Measurements from ENCODE around the gene LGR6.
"Not testable (repeated sequence)": the region's sequence is repeated elsewhere in the genome, so short reads cannot be mapped to it uniquely, and the experiment has no call there.

The LGR6 gene

GRCh38 chr1:202159534-202160371 is 33.8 kb upstream of the LGR6 start:
- peak in 3 of 4 experiments; percentile 25 to 31 (median 30) for DNase-seq

DNA sequence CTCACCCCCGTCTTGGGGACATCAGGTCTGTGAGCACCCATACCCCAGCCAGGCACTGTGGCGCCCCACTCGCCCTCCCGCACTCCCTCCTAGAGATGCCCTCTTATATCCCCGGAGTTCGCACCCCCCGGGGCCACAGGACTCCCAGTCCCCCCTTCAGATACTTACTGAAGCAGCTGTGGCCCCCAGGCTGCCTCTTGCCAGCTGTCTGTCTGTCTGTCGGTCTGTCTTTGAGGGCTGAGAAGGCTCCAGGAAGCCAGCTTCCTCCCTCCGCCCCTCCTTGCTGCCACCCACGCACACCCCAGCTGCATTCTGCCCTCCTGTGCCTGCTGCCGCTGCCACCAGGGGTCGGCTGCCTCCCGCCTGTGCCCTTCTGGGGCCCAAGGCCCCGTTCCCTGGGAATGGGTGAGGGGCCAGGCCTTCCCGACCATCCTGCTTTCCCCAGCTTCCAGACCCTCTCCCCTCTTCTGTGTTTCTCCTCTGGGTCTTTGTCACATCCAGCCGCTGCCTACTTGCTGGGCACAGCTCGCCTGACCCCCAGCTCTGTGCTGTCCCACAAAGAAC is 33.1 kb upstream of the LGR6 start, which contains the start of gene PTPN7:
TSS of gene PTPN7 (minus strand) at position 226 of the 564 bp plus-strand sequence. CDS start 1,200 bp downstream, outside the sequence.
- DNase-seq: peak; percentile 45 to 71 (median 60)

DNA sequence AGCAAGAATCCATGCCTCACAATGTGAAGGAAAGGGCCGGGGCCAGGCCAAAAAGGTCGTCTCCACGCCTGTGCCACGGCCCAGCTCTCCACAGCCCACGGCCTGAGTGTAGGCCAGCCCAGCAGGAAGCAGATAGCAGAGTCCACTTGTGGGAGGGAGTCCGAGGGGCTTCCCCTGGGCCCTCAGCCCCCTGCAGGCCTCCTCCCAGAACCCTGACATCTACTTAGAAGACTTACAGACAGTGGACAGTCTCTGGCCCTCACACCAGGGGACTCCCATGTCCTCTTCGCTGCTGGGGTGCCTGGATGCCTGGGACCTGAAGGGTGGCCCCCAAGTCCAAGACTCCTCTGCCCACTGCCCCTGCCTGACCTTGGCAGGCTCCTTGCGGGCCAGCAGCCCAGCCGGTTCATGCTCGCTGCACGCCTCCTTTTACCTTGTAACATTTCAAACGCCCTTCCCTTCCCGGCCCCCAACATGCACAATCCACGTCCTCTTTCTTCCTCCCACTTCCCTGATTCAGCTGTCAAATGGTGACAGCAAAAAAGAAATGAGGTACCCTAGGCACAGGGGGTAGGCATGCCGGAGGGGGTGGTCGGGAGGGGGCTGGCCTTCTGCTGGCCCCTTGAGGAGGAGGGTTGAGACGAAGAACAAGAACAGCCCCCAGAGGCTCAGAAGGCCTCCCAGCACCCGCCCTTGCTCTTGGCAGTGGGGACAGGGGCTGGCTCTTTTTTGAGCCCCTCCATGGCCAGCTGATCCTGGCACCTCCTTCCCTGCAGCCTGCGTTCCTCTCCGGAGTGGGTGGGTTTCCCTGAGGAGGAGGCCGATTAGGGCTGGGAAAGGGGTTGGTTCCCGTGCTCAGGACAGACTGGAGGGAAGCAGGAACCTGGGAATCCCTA is 32.2 kb upstream of the LGR6 start:
- no peak for DNase-seq

GRCh38 chr1:202162047-202162417 is 31.6 kb upstream of the LGR6 start:
- DNase-seq: peak in 1 of 4 experiments; percentile 10

DNA sequence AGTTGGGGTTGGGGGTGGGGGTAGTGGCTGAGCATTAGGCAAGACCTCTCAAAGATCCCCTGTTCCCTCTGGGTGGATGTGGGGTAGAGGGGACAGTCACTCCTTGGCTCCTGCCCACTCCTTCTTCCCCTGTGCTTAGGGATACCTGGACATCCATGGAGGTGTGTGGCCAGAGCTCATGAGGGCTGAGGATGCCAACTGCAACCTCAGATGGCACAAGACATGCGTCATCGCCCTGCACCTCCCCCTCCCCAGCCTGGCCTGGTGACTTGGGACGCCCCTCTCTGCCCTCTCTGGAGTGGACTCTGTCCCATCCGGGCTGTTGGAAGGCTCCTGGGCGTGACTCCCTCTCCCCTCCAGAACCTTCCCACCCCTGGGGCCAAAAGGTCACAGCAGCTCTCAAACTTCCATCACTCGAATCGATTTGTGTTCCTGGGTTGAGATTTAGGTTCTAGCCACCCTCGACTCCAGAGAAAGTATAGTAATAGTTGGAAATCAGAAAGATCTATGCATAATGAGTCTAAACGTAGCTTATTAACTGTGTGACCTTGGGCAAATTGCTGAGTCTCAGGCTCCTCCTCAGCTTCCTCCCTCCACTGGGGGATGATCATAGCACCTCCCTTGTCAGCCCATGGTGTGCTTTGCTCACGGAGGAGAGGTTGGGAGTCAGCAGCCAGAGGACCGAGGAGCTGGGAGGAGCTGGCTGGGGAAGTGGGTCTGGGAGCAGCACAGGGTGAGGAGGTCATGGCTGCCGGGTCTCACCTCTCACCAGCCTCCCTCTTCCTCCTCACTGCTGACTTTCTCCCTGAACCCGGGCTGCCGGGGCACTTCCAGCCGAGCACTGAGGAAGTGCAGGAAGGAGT is 30.9 kb upstream of the LGR6 start:
- no peak for DNase-seq

DNA sequence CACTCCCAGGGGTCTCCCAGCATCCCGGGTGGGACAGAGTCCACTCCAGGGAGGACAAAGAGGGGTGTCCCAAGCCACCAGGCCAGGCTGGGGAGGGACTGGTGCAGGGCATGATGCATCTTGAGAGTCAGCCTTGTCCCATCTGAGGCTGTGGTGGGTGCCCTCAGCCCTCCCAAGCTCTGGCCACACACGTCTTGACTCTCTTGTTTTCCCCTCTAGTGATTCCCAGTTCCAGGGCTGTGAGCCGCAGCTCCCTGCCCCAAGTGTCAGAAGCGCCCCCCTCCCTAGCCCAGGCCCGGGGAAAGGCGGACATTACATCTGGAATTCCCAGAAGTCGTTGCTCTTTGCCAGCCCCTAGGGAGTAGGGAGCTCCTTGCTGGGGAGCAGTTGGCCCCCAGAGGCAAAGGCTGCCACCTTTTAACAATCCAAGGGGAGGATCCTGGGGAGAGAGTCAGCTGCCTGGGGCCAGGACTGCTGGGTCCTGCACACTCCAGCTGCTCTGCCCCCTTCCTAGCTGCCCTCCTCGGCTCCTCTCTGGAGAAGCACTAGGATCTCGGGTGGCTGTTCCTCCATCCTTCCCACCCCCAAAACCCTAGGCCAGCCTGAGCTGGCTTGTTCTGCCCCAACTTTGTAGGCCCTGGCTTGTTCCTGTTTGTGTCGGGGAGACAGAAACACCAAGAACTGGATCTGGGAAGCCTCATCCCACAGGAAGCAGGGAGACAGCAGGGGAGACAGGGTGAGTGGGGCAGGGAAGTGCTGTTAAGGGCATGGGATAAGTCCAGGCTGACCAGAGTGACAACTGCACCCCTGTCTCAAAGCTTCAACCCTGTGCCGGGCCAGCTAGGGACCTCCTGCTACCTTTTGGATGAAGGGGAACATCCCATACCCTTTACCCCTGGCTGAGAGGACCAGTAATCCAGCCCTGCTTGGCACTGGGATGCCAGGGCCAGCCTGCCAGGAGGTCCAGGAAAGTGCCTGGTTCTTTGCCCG is 30.0 kb upstream of the LGR6 start:
- no peak for DNase-seq

DNA sequence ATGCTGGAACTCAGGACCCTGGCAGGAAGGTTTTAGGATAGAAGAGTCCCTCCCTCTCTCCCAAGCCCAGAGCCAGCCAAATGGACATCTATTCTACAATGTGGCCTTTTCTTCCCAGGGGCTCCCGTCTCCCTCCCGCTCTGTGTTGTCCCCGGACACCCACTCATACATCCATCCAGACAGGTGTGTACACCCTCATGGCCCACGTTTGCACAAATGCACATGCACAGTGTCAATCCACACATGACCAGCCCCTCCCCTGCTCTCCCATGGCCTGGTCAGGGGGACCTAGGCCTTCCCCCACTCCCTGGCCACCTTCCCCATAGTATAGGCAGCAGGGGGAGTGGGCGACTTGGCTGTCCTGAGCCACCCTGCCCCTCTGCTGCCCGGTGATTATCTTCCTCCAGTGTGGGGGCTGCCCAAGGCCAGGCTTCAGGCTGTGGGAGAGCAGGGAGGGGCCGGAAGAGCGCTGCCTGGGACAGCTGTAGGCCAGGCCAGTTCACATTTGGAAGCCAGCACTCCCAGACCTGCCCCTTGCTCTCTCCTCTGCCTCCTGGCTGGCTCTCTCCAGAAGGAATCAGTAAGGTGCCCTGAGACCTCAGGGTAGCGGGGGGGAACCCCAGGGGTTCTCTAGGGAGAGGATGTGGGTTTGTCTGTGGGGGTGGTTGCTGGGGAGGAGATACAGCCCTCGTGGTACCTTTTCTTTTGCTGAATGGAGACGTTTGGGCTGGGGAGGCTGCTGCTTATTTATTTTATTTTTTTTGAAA is 29.1 kb upstream of the LGR6 start:
- DNase-seq: peak in 2 of 4 experiments; percentile 52 to 53

- DNase-seq: peak in 1 of 4 experiments; percentile 5
Observed at GRCh38 chr1:202165267-202165941, 28.2 kb upstream of the LGR6 start.

- DNase-seq: no peak
Observed at GRCh38 chr1:202165942-202166843, 27.4 kb upstream of the LGR6 start.

GRCh38 chr1:202167054-202167453 is 26.5 kb upstream of the LGR6 start:
- DNase-seq: not testable (repeated sequence)

DNA sequence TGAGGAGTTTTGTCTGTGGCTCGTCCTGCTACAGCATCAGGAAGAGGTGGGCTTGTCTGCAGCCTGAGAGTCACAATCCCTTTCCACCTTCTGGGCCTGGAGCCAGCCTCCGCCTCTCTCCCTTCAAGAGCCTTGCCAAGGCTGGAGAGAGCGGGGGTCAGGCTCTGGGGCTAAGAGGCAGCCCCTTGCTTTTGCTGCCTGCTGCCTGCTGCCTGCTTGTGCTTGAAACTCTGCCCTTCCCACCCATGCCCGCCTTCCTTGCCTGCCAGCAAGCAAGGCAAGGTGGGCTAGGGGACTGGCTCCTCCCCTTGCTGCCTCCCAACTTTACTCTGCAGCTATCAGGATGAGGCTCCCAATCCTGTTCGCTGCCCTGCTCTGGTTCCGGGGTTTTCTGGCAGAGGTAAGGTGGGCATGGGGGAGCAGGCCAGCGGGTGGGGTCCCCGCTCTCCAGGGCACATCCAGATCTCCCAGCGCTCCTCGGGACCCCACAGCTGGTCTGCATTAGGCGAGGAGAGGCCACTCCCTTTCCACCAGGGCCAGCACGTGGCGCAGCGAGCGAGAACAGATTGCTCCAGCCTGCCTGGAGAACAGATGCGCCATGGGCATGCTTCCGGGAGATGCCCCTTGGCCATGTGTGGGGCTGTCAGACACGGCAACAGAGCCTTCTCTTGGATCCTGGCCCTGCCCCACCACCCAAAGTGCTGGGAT is 25.7 kb upstream of the LGR6 start:
- DNase-seq: no peak

- no peak for DNase-seq
Observed at GRCh38 chr1:202168861-202169260, 24.7 kb upstream of the LGR6 start.

DNA sequence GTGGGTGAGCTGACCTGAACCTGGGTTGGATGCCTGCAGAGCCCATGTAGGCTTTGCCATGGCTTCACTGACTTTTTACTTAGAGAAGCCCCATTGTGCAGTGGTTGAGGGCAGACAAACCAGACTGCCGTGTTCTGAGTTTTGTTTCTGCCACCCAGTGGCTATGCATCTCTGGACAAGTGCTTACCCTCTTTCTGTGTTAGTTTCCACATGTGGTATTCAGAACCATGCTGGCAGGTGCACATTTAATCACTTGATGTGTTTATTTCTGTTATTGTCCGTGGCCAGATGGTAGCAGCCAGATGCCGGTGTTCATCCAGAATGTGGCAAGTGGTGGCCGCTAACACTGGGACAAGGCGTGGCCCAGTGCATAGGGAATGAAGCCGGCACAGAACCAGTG is 22.9 kb upstream of the LGR6 start:
- DNase-seq: no peak

GRCh38 chr1:202171292-202172014 is 22.1 kb upstream of the LGR6 start:
- DNase-seq: no peak

GRCh38 chr1:202172015-202172355 is 21.6 kb upstream of the LGR6 start:
- no peak for DNase-seq

- DNase-seq: no peak
Observed at GRCh38 chr1:202173993-202174392, 19.6 kb upstream of the LGR6 start.
